Memory B cell (primary cell): Measurements from ENCODE around the gene PPP4R3A.
"Not testable (repeated sequence)": the region's sequence is repeated elsewhere in the genome, so short reads cannot be mapped to it uniquely, and the experiment has no call there.

Source experiments
- ATAC-seq: fragments of 150-1000 bp; cut with Tn5 transposase; 2 replicates; pipeline ENCODE4 v1.10.0; 2021; ENCODE audit warnings: low read depth, mild to moderate bottlenecking, moderate library complexity
- DNase-seq, 2 donors: peaks; one replicate each; pipeline ENCODE4 v3.0.0; 2022; ENCODE audit warnings: low spot score in 2 of 2
- H3K27ac Mint-ChIP-seq: one replicate; pipeline ENCODE4 v1.8.0; 2022; ENCODE audit warnings: mild to moderate bottlenecking, moderate library complexity, mixed read lengths
- H3K27me3 Mint-ChIP-seq: one replicate; pipeline ENCODE4 v1.8.0; 2022; ENCODE audit warnings: mixed read lengths
- H3K36me3 Mint-ChIP-seq: one replicate; pipeline ENCODE4 v1.8.0; 2022; ENCODE audit warnings: mild to moderate bottlenecking, mixed read lengths
- H3K4me1 Mint-ChIP-seq: one replicate; pipeline ENCODE4 v1.8.0; 2022; ENCODE audit warnings: mixed read lengths
- H3K4me3 Mint-ChIP-seq: one replicate; pipeline ENCODE4 v1.8.0; 2022; ENCODE audit warnings: mild to moderate bottlenecking, moderate library complexity, mixed read lengths
- H3K9me3 Mint-ChIP-seq: one replicate; pipeline ENCODE4 v1.8.0; 2022; ENCODE audit warnings: mixed read lengths

The PPP4R3A gene

GRCh38 chr14:91510171-91511042 is at the start of gene PPP4R3A:
TSS of gene PPP4R3A (minus strand) at chr14:91510310. CDS start at chr14:91509647, 663 bp downstream.
- ATAC-seq: peak; percentile 83
- H3K27me3 Mint-ChIP-seq: no peaks in the 10 kb centered on the region

GRCh38 chr14:91555531-91555930 is 45.4 kb upstream of the PPP4R3A start:
- H3K36me3 Mint-ChIP-seq: no peaks in the 10 kb centered on the region
- H3K4me1 Mint-ChIP-seq: no peaks in the 10 kb centered on the region
- ATAC-seq (no peak), DNase-seq (no peak)
- H3K9me3 Mint-ChIP-seq: peaks cover 9% of the 10 kb centered on the region
- no peak overlapping the region for H3K27ac Mint-ChIP-seq
- peaks cover 8% of the 10 kb centered on the region for H3K27me3 Mint-ChIP-seq
- no peak overlapping the region for H3K4me3 Mint-ChIP-seq

More at GRCh38 chr14:91510171-91511042, at the start of gene PPP4R3A:
- Mint-ChIP-seq H3K9me3 (no peaks in the 10 kb centered on the region), H3K27ac (peak within 1 kb of the TSS; percentile 99), H3K4me1 (peaks cover 12% of the 10 kb centered on the region), H3K4me3 (peak within 1 kb of the TSS; percentile 97), H3K36me3 (peaks cover 8% of the 10 kb centered on the region)
- peak; percentile 91 to 94 for DNase-seq

GRCh38 chr14:91554535-91555332 is 44.6 kb upstream of the PPP4R3A start:
- Mint-ChIP-seq H3K4me1 (no peaks in the 10 kb centered on the region), H3K4me3 (no peak overlapping the region), H3K27me3 (peaks cover 8% of the 10 kb centered on the region), H3K36me3 (no peaks in the 10 kb centered on the region), H3K27ac (no peak overlapping the region), H3K9me3 (peaks cover 9% of the 10 kb centered on the region)
- no peak for ATAC-seq
- DNase-seq: no peak

GRCh38 chr14:91548108-91548507 is 38.0 kb upstream of the PPP4R3A start:
- H3K27me3 Mint-ChIP-seq: peaks cover 8% of the 10 kb centered on the region
- DNase-seq (no peak), ATAC-seq (no peak)
- H3K36me3 Mint-ChIP-seq: no peaks in the 10 kb centered on the region
- peaks cover 3% of the 10 kb centered on the region for H3K4me1 Mint-ChIP-seq
- no peak overlapping the region for H3K4me3 Mint-ChIP-seq
- no peak overlapping the region for H3K27ac Mint-ChIP-seq
- H3K9me3 Mint-ChIP-seq: no peaks in the 10 kb centered on the region

GRCh38 chr14:91545946-91546716 is 36.0 kb upstream of the PPP4R3A start:
- Mint-ChIP-seq H3K36me3 (no peaks in the 10 kb centered on the region), H3K4me1 (peaks cover 3% of the 10 kb centered on the region), H3K9me3 (peaks cover 11% of the 10 kb centered on the region), H3K27me3 (peaks cover 8% of the 10 kb centered on the region), H3K4me3 (no peak overlapping the region), H3K27ac (no peak overlapping the region)
- DNase-seq (no peak), ATAC-seq (no peak)

GRCh38 chr14:91545204-91545603 is 35.1 kb upstream of the PPP4R3A start:
- ATAC-seq (no peak), DNase-seq (no peak)
- H3K4me3 Mint-ChIP-seq: no peak overlapping the region
- H3K27ac Mint-ChIP-seq: no peak overlapping the region
- peaks cover 17% of the 10 kb centered on the region for H3K9me3 Mint-ChIP-seq
- no peaks in the 10 kb centered on the region for H3K36me3 Mint-ChIP-seq
- H3K27me3 Mint-ChIP-seq: peaks cover 8% of the 10 kb centered on the region
- H3K4me1 Mint-ChIP-seq: peaks cover 3% of the 10 kb centered on the region

GRCh38 chr14:91536327-91536726 is 26.2 kb upstream of the PPP4R3A start:
- H3K27me3 Mint-ChIP-seq: peaks cover 12% of the 10 kb centered on the region
- peaks cover 4% of the 10 kb centered on the region for H3K36me3 Mint-ChIP-seq
- peaks cover 14% of the 10 kb centered on the region for H3K9me3 Mint-ChIP-seq
- no peaks in the 10 kb centered on the region for H3K4me1 Mint-ChIP-seq
- DNase-seq (no peak), ATAC-seq (no peak)
- no peak overlapping the region for H3K27ac Mint-ChIP-seq
- H3K4me3 Mint-ChIP-seq: no peak overlapping the region

GRCh38 chr14:91534059-91534458 is 23.9 kb upstream of the PPP4R3A start:
- H3K36me3 Mint-ChIP-seq, H3K4me3 Mint-ChIP-seq, H3K27ac Mint-ChIP-seq, H3K4me1 Mint-ChIP-seq, H3K9me3 Mint-ChIP-seq, ATAC-seq, DNase-seq: not testable (repeated sequence)
- H3K27me3 Mint-ChIP-seq: peaks cover 13% of the 10 kb centered on the region

GRCh38 chr14:91533623-91534022 is 23.5 kb upstream of the PPP4R3A start:
- Mint-ChIP-seq H3K36me3 (no peaks in the 10 kb centered on the region), H3K4me3 (no peak overlapping the region), H3K4me1 (no peaks in the 10 kb centered on the region), H3K27me3 (peaks cover 13% of the 10 kb centered on the region), H3K27ac (no peak overlapping the region), H3K9me3 (no peaks in the 10 kb centered on the region)
- DNase-seq: no peak
- no peak for ATAC-seq

GRCh38 chr14:91523972-91524371 is 13.9 kb upstream of the PPP4R3A start:
- Mint-ChIP-seq H3K4me1 (no peaks in the 10 kb centered on the region), H3K27me3 (no peaks in the 10 kb centered on the region), H3K36me3 (no peaks in the 10 kb centered on the region), H3K27ac (no peak overlapping the region), H3K4me3 (no peak overlapping the region), H3K9me3 (no peaks in the 10 kb centered on the region)
- no peak for ATAC-seq
- no peak for DNase-seq

- peaks cover 3% of the 10 kb centered on the region for H3K27me3 Mint-ChIP-seq
- H3K36me3 Mint-ChIP-seq: no peaks in the 10 kb centered on the region
- no peak for DNase-seq
- no peak overlapping the region for H3K4me3 Mint-ChIP-seq
- no peak overlapping the region for H3K27ac Mint-ChIP-seq
- no peaks in the 10 kb centered on the region for H3K9me3 Mint-ChIP-seq
- H3K4me1 Mint-ChIP-seq: no peaks in the 10 kb centered on the region
- no peak for ATAC-seq
Measured at GRCh38 chr14:91521061-91521640, 11.0 kb upstream of the PPP4R3A start.

- Mint-ChIP-seq H3K4me1 (no peaks in the 10 kb centered on the region), H3K27me3 (peaks cover 3% of the 10 kb centered on the region), H3K4me3 (no peak overlapping the region), H3K27ac (no peak overlapping the region), H3K9me3 (no peaks in the 10 kb centered on the region), H3K36me3 (no peaks in the 10 kb centered on the region)
- no peak for ATAC-seq
- no peak for DNase-seq
Measured at GRCh38 chr14:91520138-91520537, 10.0 kb upstream of the PPP4R3A start.

- H3K27ac Mint-ChIP-seq: no peak overlapping the region
- no peaks in the 10 kb centered on the region for H3K9me3 Mint-ChIP-seq
- H3K4me3 Mint-ChIP-seq: no peak overlapping the region
- DNase-seq (no peak), ATAC-seq (no peak)
- H3K27me3 Mint-ChIP-seq: peaks cover 3% of the 10 kb centered on the region
- no peaks in the 10 kb centered on the region for H3K36me3 Mint-ChIP-seq
- no peaks in the 10 kb centered on the region for H3K4me1 Mint-ChIP-seq
Measured at GRCh38 chr14:91519239-91520036, 9.3 kb upstream of the PPP4R3A start.
